Measurements from ENCODE around the gene DOCK9.

Gene DOCK9

GRCh38 chr13:98972059-98972458, 5.8 kb downstream of the DOCK9 start:
- DNase-seq: no peak

DNA sequence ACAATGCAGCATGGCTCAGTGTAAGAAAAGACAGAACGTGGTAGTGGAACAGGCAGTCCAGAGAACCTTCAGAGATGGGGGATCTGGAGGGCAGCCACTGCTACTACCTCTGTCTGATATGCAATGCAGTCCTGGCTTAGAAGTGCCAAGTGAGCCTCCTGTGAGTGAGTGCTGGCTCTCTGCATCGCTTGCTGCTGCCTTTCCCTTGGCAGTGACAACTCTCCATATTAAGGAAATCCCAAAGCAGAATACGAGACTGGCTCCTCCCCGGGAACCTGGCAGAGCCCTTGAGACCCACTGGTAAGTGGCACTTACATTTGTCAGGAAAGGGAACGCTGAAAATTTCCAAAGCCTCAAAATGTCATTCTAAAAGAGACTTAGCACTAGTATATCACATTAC, 7.5 kb downstream of the DOCK9 start:
- no peak for DNase-seq

DNA sequence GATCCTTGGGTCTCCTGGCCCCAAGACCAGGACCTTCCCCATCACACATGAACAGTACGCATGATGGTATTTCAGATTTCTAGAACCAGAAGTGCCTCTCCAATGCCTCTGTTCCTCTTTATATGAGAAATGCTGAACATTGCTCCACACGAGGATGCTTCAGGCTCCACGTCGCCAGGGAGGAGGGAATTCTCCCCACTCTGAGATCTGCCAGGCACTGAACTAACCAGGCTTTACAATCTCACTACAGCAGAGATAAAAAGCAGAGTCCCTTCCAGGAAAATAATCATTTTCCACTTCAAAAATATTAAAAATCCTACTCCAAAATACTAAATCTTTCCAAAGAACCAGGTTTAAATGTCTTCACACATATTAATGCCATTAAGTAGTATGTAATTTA, 10.4 kb downstream of the DOCK9 start:
- DNase-seq: no peak

DNA sequence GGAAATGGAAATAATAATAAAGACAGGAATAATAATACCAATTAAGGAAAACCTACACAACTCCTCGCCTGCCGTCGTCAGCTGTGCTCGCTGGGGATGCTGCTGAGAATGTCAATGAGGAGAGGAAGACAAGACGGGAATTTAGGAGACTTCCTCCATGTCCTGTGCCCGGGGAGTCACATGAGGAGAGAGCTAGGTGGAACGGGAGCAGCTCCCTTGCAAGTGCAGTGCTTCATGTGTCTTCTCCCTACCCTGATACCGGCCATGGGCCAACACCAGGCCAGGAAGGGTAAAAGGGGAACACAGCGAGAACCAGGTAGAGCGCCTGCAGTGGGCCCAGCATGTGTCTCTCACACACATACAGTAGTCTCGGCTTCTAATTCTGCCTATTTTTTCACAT, 11.8 kb downstream of the DOCK9 start:
- no peak for DNase-seq

DNA sequence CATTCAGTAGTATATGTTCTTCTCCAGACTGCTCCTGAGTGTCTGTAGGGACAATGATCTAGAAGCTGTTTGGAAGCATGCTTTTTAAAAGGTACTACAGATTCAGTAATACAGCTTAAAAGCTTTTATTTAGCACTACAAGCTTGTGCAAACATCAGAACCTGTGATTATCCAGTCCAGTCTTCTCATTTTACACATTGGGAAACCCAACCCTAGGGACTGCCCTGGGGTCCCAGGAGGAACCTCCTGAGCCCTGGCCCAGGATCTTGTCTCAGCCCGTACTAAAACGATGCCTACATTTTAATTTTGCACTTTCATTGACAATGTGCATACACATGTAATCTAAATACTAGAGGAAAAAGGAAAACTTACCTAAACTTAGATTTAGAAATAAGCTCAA, 12.5 kb downstream of the DOCK9 start:
- no peak for DNase-seq

GRCh38 chr13:98963917-98964316, 13.9 kb downstream of the DOCK9 start:
- no peak for DNase-seq

GRCh38 chr13:98962901-98963590, 14.8 kb downstream of the DOCK9 start:
- no peak for DNase-seq

DNA sequence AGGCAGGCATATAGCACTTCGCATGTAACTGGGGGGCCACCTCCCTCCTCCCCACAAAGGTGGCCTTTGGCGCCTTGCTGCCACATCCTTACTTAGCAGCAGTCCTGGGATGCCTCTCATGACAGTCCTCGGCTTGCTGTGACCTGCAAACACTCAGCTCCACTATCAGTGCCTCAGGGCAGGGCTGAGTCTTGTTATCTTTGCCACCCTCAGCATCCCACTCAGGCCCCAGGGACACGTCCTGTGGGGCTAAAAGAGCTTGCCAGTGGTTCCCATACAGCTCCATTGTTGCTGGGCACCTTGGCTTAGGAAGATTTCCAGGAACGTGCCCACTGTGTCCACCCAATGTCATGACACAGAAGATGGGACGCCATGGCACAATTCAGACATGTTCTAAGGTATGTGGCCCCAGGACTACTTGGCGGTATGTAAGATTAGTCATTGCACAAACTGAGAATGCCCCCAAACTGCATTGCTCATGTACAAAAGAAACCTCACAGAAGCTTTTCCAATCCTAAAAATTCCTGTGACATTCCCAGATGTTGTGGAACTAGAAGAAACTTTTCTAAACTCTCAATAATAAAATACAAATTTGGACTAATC, 16.3 kb downstream of the DOCK9 start:
- no peak for DNase-seq

DNA sequence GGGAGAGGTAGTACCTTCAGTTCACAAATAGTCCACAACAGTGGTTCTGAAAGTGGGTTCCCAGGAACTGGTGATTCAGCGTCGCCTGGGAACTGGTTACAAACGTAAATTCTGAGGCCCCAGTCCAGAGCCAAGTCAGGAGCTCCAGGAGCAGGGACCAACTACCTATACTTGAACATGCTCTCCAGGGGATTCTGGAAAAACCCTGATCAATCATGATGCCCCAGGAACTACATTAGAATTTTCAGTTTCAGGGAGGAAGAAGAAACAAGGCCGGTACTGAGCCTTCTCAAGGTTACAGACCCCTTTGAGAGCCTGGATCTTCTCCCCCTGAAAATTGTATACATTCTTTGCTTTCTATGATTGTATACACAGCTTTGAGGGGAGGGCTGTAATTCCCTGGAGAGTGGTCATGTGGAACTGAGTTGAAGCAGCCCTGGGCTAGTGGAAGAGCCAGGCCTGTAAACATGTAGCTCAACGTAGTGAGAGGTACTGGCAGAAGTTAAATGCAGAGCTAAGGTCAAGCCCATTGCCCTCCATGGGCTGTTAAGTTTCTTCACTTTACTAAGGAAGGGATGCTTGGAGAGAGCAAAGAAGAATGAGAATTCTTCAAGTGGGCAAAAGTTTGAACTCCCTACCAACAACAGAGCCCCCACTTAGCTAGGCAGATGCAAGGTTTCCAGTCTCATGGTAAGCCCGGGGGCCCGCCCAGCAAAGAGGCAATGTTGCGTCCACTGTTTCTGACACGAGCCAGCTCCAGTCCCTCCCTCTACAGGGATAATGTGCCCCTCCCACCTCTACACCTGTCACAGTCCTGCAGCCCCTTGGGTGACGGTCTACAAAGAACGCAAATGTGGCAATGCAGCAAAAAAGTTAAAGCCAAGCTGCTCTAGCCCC, 17.0 kb downstream of the DOCK9 start:
- no peak for DNase-seq

- DNase-seq: no peak
Measured at GRCh38 chr13:98959786-98960605, 17.9 kb downstream of the DOCK9 start.

GRCh38 chr13:98959291-98959690, 18.6 kb downstream of the DOCK9 start:
- no peak for DNase-seq

DNA sequence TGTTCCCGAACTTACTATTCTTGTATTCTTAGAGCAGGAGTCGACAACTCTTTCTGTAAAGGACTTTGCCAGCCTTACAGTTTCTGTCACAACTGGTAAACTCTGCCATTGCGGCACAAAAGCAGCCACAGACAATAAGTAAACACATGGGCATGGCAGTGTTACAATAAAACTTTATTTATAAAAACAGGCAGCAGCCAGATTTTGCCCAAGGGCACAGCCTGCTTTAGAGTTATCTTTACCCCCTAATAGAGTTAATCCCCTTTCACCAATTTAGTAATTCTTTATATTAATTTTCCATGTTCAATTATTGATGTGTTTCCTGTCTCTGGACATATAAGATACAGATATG, 19.4 kb downstream of the DOCK9 start:
- DNase-seq: no peak

DNA sequence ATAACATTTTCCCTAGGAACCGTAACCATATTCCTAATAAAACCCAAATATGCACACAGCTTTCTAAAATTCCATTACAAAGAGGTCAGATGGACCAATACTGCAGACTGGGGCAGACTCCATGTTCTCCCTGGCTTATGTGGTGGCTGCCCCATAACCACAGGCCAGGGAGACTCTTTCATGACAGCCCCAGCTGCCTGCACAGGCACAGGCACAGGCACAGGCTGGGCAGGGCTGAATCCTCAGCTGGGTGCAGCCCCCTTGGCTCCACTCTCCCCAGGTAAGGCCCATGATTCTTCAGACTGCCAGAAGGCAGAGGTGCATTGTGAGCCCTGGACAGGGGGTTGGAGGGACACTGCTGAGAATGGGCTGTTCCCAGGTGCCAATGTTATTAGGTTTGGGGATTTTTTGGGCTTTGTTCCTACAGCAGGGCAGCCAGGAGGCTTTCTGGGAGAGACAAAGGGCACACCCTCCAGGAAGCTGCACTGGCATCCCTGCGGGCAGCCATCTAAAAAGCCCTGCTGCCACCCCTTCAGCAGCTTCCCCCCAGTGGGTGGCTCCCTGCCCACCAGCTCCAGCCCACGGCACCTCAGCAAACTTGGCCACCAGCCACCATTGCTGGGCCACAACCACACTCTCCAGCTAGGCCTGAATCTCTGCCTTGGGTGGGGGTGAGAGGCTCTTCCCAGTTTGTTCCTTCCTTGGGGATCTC, 20.0 kb downstream of the DOCK9 start:
- DNase-seq: no peak

DNA sequence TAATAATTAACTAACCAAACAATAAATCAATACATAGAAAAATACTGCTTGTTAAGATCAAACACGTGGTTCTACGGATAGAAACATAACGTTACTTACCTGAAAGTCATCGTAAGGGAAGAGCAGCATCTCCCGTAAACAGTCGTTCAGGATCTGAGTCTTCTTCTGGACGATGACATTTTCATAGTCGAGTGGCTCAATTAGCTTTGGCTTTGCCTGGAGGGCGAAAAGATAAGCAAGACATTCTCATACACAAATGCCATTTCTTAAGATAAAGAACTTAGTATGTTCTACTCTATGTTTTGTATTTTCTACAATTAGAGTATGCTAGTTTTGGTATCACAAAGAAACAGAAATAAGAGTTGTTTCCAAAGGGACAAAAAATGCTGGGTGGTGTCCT, 22.5 kb downstream of the DOCK9 start:
- DNase-seq: no peak

DNA sequence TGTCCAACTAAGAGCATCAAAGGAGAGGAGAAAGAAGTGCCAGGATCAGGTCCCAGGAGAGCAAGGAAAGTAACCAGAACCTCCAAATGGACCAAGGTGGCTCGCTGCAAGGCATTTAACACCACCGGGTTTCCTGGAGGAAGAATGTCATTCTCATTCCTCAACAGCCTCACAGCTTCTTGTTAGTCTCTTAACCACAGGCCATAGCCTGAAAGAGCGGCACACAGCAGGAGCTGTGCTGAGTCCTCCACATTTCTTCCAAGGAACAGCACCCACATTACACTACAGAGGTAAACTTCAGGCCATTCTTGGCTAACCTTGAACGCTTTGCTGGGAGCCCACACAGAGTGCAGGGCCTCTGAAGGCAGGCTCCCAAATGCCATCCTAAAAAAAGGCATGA, 23.6 kb downstream of the DOCK9 start:
- DNase-seq: no peak

- no peak for DNase-seq
Measured at GRCh38 chr13:98951266-98951665, 26.6 kb downstream of the DOCK9 start.

- no peak for DNase-seq
Measured at GRCh38 chr13:98950705-98951104, 27.2 kb downstream of the DOCK9 start.

DNA sequence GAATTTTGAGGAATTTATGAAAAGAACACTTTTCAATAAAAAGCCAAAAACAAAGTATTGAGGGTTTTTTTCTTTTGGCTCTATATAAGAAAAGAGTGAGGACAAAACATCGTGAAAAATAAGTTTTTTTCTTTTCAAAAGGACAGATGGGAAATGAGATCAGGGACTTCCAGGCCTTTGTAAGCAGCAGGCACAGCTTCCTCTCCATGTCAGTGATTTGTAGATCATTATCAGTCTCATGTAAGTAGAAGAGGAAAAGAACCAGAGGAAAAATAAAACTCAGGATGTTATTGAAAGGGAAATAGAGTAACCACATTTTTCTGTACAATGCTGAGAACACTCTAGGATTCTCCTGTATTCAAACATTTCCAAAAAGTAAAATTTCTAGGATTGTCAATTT, 29.9 kb downstream of the DOCK9 start:
- no peak for DNase-seq

DNA sequence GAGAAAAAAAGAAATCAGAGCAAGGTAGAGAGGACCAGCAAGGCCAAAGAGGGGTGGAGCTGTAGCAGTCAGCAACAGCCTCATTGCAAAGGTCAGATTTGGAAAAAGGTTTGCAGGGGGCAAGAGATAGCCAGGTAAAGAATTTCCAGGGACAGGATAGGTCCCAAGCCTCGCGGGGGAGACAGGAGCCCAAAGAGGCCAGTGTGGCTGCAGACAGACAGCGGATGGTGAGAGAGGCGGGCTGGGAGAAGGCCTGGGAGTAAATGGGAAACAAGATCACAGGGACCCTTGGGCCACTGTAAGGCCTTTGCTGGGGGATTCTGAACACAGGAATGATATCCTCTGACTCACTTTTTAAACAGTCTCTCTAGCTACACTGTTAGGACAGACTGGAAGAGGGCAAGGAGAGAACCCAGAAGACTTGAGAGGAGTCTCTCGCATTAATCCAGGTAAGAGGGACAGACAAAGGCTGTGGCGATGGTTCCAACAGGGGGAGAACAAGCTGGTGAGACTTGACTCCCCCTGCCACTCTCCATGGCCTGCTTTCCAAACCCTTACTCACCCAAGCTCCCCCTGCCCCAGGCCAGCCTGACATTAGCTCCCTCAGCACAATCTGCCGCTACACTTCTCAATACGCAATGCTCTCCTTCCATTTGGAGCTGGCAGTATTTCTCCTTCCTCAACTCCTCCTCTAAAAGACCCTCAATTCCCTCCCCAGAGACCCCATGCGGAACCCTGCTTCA, 31.8 kb downstream of the DOCK9 start:
- DNase-seq: no peak

DNA sequence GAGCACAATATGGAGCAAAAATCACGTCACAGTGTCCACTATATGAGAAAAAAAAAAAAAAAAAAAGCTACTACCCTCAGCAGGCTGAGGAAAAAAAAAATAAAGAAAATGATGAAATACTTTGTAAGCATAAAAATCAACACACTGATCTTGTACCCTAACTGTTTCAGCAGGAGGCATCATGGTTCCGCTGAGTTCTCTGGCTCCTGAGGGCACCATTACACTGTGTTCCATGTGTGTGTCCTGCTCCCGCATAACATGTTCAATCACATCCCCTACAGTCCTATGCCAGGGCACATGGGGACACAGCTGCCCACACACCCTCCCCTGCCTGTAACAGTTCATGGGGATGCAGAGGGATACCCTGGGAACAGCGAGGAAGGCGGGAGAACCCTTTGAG, 33.5 kb downstream of the DOCK9 start:
- no peak for DNase-seq

- no peak for DNase-seq
Measured at GRCh38 chr13:98942997-98943396, 34.9 kb downstream of the DOCK9 start.

GRCh38 chr13:98942485-98942884, 35.4 kb downstream of the DOCK9 start:
- no peak for DNase-seq
